A549 (cell line): ENCODE results near the gene GCNT2.
"Not testable (repeated sequence)": the region's sequence is repeated elsewhere in the genome, so short reads cannot be mapped to it uniquely, and the experiment has no call there.

Experiments
- CBX8 ChIP-seq: fragments of 200-600 bp; sonication (generic); IDR thresholded peaks from 2 replicates; pipeline ENCODE4 v1.6.1; 2016
- EP300 ChIP-seq, 2 experiments: fragments of >200 bp; sonication (Bioruptor Twin); formaldehyde crosslinking; IDR thresholded peaks; 2 replicates in 1 of 2; 3 replicates in 1 of 2; pipeline ENCODE4 v1.6.1; 2016 to 2017
- MAZ ChIP-seq: fragments of 150-350 bp; IDR thresholded peaks from 2 replicates; pipeline ENCODE4 v1.6.1; 2014; ENCODE audit warnings: antibody characterized with exemption, low read depth, low read length, borderline replicate concordance
- MYC ChIP-seq: IDR thresholded peaks from 2 replicates; pipeline ENCODE4 v1.6.1; 2012; ENCODE audit warnings: mild to moderate bottlenecking, inconsistent platforms, low read length, improper control_type of control experiment, borderline replicate concordance
- PBX3 ChIP-seq: IDR thresholded peaks from 2 replicates; pipeline ENCODE4 v1.6.1; 2012
- POLR2A ChIP-seq: IDR thresholded peaks from 2 replicates; pipeline ENCODE4 v1.6.1; 2012; ENCODE audit warnings: mild to moderate bottlenecking, low read length
- RAD21 ChIP-seq, 2 experiments: fragments of >200 bp in 1 of 2; sonication (Bioruptor Twin) in 1 of 2; formaldehyde crosslinking in 1 of 2; IDR thresholded peaks in 1 of 2; conservative IDR thresholded peaks in 1 of 2; 2 replicates in 1 of 2; 3 replicates in 1 of 2; pipeline ENCODE4 v1.6.1; 2012 to 2018; ENCODE audit warnings: inconsistent platforms in 1 of 2
- SMC3 ChIP-seq: fragments of >200 bp; sonication (Bioruptor Twin); formaldehyde crosslinking; IDR thresholded peaks from 3 replicates; pipeline ENCODE4 v1.6.1; 2018; ENCODE audit warnings: inconsistent platforms
- SREBF2 ChIP-seq: fragments of 450-650 bp; IDR thresholded peaks from 2 replicates; pipeline ENCODE4 v1.6.1; 2014; ENCODE audit warnings: mild to moderate bottlenecking, moderate library complexity
- USF2 ChIP-seq: fragments of 450-650 bp; IDR thresholded peaks from 2 replicates; pipeline ENCODE4 v1.6.1; 2014; ENCODE audit warnings: antibody characterized with exemption
- TF ChIP-seq, protein P1 (sequence below): fragments of 200-600 bp; sonication (generic); IDR thresholded peaks from 2 replicates; pipeline ENCODE4 v1.6.1; 2016; ENCODE audit warnings: antibody characterized with exemption, mild to moderate bottlenecking, moderate library complexity
- TF ChIP-seq, protein P2 (sequence below): fragments of >200 bp; sonication (Bioruptor Twin); formaldehyde crosslinking; IDR thresholded peaks from 3 replicates; pipeline ENCODE4 v1.5.1; 2016

- not testable (repeated sequence) for TF ChIP-seq PBX3; MYC; EP300 (IDR thresholded peaks at IDR 0.05); RAD21 (conservative IDR thresholded peaks at IDR 0.05 in 1 of 2, IDR thresholded peaks at IDR 0.05 in 1 of 2); POLR2A; CBX8; SREBF2; MAZ; USF2; SMC3
- TF ChIP-seq, protein P1, sequence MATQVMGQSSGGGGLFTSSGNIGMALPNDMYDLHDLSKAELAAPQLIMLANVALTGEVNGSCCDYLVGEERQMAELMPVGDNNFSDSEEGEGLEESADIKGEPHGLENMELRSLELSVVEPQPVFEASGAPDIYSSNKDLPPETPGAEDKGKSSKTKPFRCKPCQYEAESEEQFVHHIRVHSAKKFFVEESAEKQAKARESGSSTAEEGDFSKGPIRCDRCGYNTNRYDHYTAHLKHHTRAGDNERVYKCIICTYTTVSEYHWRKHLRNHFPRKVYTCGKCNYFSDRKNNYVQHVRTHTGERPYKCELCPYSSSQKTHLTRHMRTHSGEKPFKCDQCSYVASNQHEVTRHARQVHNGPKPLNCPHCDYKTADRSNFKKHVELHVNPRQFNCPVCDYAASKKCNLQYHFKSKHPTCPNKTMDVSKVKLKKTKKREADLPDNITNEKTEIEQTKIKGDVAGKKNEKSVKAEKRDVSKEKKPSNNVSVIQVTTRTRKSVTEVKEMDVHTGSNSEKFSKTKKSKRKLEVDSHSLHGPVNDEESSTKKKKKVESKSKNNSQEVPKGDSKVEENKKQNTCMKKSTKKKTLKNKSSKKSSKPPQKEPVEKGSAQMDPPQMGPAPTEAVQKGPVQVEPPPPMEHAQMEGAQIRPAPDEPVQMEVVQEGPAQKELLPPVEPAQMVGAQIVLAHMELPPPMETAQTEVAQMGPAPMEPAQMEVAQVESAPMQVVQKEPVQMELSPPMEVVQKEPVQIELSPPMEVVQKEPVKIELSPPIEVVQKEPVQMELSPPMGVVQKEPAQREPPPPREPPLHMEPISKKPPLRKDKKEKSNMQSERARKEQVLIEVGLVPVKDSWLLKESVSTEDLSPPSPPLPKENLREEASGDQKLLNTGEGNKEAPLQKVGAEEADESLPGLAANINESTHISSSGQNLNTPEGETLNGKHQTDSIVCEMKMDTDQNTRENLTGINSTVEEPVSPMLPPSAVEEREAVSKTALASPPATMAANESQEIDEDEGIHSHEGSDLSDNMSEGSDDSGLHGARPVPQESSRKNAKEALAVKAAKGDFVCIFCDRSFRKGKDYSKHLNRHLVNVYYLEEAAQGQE: not testable (repeated sequence)
- TF ChIP-seq, protein P2, sequence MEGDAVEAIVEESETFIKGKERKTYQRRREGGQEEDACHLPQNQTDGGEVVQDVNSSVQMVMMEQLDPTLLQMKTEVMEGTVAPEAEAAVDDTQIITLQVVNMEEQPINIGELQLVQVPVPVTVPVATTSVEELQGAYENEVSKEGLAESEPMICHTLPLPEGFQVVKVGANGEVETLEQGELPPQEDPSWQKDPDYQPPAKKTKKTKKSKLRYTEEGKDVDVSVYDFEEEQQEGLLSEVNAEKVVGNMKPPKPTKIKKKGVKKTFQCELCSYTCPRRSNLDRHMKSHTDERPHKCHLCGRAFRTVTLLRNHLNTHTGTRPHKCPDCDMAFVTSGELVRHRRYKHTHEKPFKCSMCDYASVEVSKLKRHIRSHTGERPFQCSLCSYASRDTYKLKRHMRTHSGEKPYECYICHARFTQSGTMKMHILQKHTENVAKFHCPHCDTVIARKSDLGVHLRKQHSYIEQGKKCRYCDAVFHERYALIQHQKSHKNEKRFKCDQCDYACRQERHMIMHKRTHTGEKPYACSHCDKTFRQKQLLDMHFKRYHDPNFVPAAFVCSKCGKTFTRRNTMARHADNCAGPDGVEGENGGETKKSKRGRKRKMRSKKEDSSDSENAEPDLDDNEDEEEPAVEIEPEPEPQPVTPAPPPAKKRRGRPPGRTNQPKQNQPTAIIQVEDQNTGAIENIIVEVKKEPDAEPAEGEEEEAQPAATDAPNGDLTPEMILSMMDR: not testable (repeated sequence)
Measured at GRCh38 chr6:10616266-10616665, 95.1 kb downstream of the GCNT2 start.
